Hippocampal formation (tissue), 2 donors: ENCODE measurements around the gene PTPN6.

Experiments used
- DNase-seq, 2 donors: peaks; one replicate each; lab custom pipeline; 2025; lab: John Stamatoyannopoulos, UW

PTPN6 gene

GRCh38 chr12:6941782-6942181 is 9.4 kb upstream of the PTPN6 start:
- no peak for DNase-seq

GRCh38 chr12:6942331-6942665 is 8.9 kb upstream of the PTPN6 start:
- no peak for DNase-seq

GRCh38 chr12:6943389-6943721 is 7.8 kb upstream of the PTPN6 start:
- peak; percentile 83 to 89 for DNase-seq

DNA sequence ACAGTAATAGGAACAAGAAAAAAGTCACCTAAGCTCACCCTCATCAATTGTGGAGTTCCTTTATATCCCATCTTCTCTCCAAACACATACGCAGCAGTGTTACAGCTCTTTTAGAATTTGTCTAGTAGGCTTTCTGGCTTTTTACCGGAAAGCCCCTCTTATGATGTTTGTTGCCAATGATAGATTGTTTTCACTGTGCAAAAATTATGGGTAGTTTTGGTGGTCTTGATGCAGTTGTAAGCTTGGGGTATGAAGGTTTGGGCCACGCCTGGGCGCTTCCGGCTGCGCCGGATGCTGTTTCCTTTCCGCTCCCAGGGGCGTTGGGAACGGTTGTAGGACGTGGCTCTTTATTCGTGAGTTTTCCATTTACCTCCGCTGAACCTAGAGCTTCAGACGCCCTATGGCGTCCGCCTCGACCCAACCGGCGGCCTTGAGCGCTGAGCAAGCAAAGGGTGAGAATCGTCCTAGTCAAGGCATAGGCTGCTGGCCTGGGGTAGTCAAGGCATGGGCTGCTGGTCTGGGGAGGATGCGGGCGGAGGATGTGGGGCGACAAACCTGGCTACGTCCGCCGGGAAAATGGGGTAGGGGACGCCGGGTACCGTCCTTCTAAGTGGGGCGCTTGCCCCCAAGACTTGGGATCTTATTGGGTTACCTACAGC is 7.3 kb upstream of the PTPN6 start, which contains the start of the genes C12orf57 and RNU7-1:
TSS of gene C12orf57 (plus strand) at position 301 of the 659 bp plus-strand sequence. CDS start at position 401, 100 bp downstream.
TSS of gene RNU7-1 (plus strand) at position 95 of the 659 bp plus-strand sequence.
- DNase-seq: peak; percentile 61 to 88

- DNase-seq: peak; percentile 76 to 91
Observed at GRCh38 chr12:6944381-6945186, 6.6 kb upstream of the PTPN6 start.

GRCh38 chr12:6945613-6946012 is 5.5 kb upstream of the PTPN6 start:
- DNase-seq: no peak

DNA sequence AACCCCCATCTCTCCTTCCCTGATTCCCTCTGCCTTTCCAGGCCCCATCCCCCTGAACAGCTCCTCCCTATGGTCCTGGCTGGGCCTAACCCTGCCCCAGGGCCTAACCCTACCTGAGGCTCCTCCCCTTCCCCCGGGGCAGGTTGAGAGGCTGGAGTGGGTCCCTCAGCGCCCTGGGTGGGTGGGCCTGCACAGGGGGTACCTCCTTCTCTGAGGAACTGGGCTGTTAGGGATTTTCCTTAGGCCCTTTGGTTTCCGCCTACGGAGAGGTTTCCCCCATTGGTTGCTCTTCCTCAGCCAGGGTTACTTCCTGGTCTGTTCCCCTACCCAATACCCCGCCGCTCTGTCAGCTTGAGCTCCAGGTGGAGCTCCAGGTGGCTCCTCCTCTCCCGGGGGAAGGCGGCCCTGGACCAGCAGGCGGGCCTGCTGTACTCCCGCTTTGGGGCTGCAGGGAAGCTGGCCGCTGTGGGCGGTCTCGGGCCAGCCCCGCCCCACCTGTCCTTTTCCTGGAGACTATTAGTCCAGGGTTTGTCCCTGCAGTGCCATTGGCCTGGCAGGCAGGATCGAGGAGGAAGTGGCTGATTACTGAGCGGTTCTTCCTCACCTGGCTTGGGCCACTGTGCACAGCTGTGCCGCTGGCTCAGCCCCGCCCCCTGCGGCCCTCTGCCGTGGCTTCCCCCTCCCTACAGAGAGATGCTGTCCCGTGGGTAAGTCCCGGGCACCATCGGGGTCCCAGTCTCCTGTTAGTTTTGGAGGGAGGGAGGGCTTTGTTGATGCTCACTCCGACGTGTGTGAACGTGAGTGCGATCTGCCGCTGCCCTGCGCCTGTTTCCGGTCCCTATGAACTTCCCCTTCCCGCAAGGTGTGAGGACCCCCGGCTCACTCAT is 4.9 kb upstream of the PTPN6 start:
- DNase-seq: no peak

GRCh38 chr12:6946920-6947374 is 4.2 kb upstream of the PTPN6 start:
- DNase-seq: no peak

DNA sequence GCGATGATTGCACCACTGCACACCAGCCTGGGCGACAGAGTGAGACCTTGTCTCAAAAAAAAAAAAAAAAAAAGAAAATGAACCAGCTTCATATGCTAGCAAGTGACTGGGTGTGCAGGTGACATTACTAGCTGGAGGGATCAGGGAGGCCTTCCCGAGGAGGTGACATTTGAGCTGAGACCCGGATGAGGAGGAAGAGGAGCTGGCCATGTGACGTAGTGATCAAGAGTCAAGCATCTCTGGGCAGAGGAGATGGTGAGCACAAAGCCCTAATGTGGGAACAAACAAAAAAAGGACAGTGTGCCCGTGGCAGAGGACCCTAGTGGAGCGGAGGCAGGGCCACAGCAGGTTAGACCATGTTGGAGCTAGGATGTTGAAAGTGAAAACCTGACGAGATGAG is 3.5 kb upstream of the PTPN6 start:
- DNase-seq: no peak

- no peak for DNase-seq
Observed at GRCh38 chr12:6948873-6949594, 2.1 kb upstream of the PTPN6 start.

DNA sequence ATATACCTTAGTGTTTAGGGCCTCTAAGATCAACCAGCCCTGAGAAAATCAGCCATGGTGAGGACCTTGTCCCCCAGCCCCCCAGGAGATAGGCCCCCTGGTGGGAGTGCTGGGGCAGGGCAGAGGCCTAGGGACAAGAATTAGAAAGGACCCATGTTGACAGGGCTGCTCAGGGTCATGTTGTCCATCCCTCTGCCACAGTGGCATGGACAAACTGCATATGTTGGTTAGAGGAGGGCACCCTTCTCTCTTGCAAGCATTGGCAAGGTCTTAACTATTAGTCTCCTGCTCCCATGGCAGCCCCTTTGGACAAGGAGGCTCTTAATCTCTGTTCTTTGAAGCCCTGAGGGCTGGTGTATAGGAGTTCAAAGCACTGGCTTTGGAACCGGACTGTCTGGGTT is 755 bp upstream of the PTPN6 start:
- no peak for DNase-seq

DNA sequence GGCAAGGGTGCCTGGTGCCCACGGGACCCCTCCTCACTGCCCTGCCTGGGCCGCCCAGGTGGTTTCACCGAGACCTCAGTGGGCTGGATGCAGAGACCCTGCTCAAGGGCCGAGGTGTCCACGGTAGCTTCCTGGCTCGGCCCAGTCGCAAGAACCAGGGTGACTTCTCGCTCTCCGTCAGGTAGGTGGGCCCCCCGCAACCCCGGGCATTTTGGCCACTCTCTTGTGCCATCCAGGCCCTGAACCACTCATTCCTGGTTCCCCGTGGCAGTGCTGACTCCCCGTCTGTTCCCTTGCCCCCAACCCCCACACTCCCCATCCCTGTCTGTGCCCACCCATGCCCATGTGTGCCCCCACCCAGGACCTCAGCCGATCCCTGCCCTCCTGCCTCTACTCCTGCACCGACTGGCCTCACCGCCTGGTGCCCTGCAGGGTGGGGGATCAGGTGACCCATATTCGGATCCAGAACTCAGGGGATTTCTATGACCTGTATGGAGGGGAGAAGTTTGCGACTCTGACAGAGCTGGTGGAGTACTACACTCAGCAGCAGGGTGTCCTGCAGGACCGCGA is 480 bp downstream of the PTPN6 start:
- no peak for DNase-seq

DNA sequence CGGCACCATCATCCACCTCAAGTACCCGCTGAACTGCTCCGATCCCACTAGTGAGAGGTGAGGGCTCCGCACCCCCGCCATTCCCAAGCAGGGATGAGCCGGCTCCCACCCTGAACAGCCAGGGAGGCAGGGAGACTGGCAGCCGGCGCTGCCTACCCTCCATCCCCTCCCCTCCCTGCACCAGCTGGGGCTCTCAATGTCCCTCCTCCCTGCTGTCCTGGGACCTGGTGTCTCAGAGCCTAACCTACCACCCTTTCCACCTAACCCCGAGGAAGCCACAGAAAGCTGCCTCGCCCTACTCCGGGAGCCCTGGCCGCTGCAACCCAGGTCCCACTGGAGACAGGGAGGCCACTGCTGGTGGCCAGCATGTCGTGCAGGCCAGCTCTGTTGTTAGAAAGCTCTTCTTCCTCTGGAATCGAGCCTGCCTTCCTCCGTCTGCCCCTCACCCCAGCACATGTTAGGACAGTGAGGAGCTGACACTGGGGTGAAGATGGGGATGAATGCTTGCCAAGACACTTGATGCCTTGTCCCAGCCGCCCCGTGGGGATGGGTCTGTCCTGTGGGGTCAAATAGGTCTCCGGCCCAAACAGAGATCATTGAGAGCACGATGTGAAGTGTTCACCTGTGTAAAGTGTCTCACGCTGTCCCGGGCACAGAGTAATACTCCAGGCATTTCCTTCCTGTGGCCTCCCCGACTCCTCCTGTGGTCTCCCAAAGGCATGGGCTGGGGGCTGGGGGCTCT is 1.1 kb downstream of the PTPN6 start:
- no peak for DNase-seq

GRCh38 chr12:6952863-6953441 is 1.8 kb downstream of the PTPN6 start:
- no peak for DNase-seq

- peak in 1 of 2 donors; percentile 47 for DNase-seq
Observed at GRCh38 chr12:6953442-6954315, 2.5 kb downstream of the PTPN6 start.

DNA sequence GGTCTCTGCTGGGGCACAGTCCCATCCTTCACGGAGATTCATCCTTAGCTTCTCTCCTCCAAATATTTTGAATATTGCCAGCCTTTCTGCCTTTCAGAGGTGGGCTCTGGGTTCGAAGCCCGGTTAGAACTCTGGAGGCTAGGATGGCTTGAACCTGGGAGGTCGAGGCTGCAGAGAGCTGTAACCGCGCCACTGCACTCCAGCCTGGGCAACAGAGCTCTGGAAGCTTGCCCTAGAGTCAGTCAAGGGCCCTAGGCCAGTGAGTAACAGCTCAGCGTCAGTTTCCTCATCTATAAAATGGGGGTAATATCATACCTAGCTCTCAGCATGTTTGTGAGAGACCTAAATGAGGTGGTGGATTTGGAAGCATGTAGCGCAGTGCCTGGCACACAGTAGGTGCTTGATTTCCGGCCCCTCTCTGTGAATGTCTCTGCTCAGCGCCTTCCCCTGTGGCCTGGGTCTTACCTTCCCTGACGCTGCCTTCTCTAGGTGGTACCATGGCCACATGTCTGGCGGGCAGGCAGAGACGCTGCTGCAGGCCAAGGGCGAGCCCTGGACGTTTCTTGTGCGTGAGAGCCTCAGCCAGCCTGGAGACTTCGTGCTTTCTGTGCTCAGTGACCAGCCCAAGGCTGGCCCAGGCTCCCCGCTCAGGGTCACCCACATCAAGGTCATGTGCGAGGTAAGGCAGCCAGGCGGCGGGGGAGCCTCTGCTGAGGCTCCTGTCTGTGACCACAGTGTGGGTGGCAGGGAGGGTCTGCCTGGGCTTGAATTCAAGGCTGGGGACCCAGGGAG is 3.4 kb downstream of the PTPN6 start:
- DNase-seq: no peak

GRCh38 chr12:6955108-6956020 is 4.2 kb downstream of the PTPN6 start:
- DNase-seq: no peak
